ENCODE measurements around the gene STRIP2.
"Not testable (repeated sequence)": the region's sequence is repeated elsewhere in the genome, so short reads cannot be mapped to it uniquely, and the experiment has no call there.

Gene STRIP2

DNA sequence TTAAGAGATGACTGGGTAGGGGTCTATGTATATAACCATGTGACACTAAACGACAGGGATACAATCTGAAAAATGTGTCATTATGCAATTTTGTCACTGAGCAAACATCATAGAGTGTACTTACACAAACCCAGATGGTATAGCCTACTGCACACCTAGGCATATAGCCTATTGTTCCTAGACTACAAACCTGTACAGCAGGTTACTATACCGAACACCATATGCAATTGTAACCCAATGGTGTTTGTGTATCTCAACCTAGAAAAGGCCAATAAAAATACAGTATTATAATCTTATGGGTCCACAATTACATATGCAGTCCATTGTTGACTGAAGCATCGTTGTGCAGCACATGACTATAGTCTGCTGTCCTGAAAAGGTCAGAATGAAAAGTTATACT lies 22.9 kb downstream of the STRIP2 start:
- DNase-seq: no peak

DNA sequence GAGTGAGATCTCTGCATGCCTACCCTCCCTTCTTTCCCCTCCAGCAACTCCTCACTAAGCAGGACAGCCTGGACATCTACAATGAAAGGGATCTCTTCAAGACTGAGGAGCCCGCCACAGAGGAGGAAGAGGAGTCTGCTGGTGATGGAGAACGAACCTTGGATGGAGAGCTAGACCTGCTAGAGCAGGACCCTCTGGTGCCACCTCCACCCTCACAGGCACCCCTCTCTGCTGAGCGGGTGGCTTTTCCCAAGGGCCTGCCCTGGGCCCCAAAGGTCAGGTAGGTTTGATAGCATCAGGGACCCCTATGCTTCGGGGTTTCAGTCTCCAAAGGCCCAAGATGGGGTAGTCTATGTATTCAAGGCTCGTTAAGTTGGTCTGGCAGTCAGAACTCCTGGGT lies 23.9 kb downstream of the STRIP2 start:
- DNase-seq: no peak

- no peak for DNase-seq
Observed at GRCh38 chr7:129461809-129462208, 27.6 kb downstream of the STRIP2 start.

- DNase-seq: no peak
Observed at GRCh38 chr7:129462420-129462819, 28.2 kb downstream of the STRIP2 start.

GRCh38 chr7:129464194-129464593 lies 30.0 kb downstream of the STRIP2 start:
- no peak for DNase-seq

- no peak for DNase-seq
Observed at GRCh38 chr7:129465080-129465479, 30.8 kb downstream of the STRIP2 start.

- DNase-seq: no peak
Observed at GRCh38 chr7:129466796-129467195, 32.6 kb downstream of the STRIP2 start.

DNA sequence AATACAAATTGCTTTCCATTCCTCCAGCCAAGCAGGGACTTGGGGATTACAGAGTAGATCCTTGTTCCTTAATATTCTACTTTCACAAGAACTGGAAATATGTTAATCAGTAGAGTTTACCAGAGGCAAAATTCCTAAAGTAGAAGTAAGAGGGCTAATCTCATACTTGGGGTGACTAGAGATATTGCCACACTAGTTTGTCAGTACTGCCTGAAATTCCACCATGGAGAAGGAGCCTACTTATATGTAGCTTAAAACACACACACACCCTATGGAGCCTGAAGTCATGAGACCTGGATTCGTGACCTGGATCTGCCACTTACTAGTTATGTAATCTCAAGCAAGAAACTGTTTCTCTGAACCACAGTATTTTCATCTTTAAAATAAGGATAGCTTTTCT lies 33.9 kb downstream of the STRIP2 start:
- DNase-seq: no peak

DNA sequence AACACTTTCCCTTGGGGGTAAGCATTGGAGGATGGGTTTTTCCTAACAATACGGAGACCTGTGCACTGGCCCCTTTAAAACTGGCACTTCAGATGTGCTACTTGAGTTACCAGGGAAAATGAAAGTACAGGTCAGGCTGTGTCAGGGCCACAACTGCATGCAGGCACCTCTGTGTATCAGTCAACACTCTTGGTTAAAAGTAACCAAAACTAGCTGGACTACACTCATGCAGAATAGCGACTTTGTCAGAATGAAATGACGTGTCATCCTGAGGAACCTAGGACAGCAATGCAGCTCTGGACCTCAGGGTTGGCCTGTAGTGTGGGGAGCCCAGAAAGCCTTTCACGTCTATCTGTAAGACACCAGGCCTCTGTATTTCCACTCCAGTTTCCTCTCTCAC lies 34.3 kb downstream of the STRIP2 start:
- no peak for DNase-seq

GRCh38 chr7:129469930-129470329 lies 35.7 kb downstream of the STRIP2 start:
- no peak for DNase-seq

GRCh38 chr7:129470411-129470810 lies 36.2 kb downstream of the STRIP2 start:
- no peak for DNase-seq

GRCh38 chr7:129471402-129471827 lies 37.2 kb downstream of the STRIP2 start:
- no peak for DNase-seq

GRCh38 chr7:129475931-129476330 lies 41.7 kb downstream of the STRIP2 start:
- not testable (repeated sequence) for DNase-seq

DNA sequence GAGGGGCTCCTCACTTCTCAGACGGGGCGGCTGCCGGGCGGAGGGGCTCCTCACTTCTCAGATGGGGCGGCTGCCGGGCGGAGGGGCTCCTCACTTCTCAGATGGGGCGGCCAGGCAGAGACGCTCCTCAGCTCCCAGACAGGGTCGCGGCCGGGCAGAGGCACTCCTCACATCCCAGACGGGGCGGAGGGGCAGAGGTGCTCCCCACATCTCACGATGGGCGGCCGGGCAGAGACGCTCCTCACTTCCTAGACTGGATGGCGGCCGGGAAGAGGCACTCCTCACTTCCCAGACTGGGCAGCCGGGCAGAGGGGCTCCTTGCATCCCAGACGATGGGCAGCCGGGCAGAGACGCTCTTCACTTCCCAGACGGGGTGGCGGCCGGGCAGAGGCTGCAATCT lies 42.2 kb downstream of the STRIP2 start:
- not testable (repeated sequence) for DNase-seq

DNA sequence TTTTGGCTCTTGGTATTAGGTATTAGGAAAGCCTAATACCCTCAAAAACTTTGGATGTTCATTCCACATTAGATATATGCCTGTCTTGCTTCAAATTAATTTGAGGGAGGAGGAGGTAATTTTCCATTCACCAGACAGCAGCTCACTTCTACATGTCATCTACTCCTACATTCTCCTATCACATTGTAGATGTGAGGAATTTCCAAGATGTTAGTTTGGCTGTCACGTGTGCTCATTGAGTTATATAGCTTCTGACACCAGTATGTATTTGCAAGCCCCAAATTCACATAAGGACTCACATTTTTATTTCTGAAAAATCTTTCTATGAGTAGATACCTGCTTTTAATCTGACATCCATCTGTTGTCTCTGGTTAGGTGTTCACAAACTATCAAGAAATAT lies 45.6 kb downstream of the STRIP2 start:
- DNase-seq: no peak

DNA sequence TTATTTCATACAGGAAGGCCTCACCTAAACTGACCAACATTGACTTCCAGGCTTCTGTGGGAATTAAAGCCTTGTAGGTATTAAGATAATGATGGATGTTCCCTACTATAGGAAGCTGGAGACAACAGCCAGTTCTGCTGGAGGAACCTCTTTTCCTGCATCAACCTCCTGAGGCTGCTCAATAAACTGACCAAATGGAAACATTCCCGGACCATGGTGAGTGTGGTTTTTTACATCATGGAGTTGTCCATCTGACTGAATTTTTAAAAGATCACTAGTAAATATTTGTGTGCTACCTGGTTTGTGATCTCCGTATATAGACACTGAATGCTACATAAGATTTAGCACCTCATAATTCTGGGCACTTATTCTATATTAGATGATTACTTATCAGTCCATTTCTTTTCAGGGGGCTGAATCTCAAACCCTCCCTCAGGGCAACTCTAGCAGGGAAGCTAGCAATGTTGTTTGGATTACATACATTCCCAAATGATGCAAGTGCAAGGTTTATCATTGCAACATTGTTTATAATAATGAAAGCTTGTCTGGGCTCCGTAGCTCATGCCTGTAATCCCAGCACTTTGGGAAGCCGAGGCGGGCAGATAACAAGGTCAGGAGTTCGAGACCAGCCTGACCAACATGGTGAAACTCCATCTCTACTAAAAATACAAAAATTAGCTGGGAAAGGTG lies 46.6 kb downstream of the STRIP2 start:
- DNase-seq: no peak

DNA sequence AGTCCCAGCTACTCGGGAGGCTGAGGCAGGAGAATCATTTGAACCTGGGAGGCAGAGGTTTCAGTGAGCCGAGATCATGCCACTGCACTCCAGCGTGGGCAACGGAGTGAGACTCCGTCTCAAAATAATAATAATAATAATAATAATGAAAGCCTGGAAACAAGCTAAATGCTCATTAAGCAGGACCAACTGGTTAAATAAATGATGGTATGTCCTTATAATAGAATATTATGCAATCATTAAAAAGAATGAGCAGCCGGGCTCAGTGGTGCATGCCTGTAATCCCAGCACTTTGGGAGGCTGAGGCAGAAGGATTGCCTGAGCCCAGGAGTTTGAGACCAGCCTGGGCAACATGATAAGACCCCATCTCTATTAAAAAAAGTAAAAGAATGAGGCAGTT lies 47.1 kb downstream of the STRIP2 start:
- not testable (repeated sequence) for DNase-seq

GRCh38 chr7:129482781-129483180 lies 48.5 kb downstream of the STRIP2 start:
- DNase-seq: no peak

DNA sequence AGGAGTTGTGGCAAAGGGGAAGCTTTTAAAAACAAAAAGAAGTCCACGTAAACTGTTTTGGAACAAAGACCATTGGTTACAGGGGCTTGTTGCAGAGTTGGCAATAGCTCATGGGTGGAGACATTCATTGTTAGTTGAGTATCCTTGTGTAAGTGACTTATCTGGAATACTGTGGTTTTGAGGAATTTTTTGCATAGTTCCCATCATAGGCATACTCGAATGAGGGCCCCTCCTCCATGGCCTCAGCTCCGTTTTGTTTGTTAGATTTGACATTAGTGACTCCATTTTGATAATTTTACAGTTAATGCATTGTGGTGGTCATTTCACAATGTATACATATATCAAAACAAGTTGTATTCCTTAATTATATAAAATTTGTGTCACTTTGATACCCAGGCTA lies 55.3 kb downstream of the STRIP2 start:
- DNase-seq: no peak

DNA sequence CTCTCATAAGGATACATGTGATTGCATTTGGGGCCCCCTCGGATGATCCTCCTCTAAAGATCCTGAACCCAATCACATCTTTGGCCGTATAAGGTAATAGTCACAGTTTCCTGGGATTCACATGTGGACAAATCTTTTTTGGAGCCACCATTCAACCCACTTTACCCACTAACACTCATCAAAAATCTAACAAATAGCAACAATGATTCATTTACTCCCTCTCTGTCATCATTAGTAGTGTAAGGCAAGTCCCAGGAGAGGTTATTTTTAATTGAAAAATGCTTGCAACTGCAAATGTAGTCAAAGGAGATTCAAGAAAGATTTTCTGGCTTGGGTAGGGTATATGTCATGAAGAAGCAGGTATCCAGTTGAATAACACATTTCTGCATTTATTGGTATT lies 58.2 kb downstream of the STRIP2 start:
- no peak for DNase-seq

DNA sequence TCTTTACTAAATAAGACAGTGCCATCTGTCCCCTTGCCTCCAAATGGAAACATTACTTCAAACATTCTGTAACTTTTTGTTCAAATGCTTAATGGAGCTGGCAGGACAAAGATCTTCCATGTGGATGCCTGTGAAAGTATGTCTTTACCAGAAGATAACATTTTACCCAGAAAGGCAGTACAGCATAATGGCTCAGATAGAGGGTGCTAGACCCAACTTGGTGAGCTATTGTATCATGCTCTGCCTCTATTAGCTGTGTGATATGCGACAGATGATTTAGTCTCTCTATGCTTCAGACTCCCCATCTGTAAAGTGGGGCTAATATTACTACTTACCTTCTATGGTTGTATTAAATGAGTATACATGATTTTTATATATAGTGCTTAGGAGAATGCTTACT lies 59.3 kb downstream of the STRIP2 start:
- no peak for DNase-seq

- no peak for DNase-seq
Observed at GRCh38 chr7:129494041-129494440, 59.8 kb downstream of the STRIP2 start.

GRCh38 chr7:129495987-129496386 lies 61.8 kb downstream of the STRIP2 start:
- DNase-seq: no peak

DNA sequence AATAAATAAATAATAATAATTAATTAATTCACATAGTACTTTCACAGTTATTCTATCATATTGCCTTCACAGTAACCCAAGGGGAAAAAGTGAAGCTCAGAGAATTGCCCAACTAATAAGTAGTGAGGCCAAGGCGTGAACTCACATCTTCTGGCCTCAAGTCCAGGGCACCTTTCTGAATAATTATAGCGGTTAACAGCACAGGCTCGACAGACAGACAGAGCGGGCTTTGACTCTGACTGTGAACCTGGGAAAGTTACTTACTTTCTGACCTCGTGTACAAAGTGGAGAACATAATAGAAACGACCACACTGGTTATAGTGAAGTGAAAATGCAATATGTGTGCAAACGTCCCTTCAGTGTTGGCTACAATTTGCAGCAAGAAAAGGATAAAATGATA lies 62.4 kb downstream of the STRIP2 start:
- DNase-seq: no peak

GRCh38 chr7:129497156-129497555 lies 62.9 kb downstream of the STRIP2 start:
- DNase-seq: no peak

- no peak for DNase-seq
Observed at GRCh38 chr7:129498021-129498420, 63.8 kb downstream of the STRIP2 start.

Measured in NCI-H1694 treated with DMSO at 0.1 percent for 48 hours (cell line).